Measurements from ENCODE around the gene DNAJC22.
"Not testable (repeated sequence)": the region's sequence is repeated elsewhere in the genome, so short reads cannot be mapped to it uniquely, and the experiment has no call there.

DNAJC22 gene

DNA sequence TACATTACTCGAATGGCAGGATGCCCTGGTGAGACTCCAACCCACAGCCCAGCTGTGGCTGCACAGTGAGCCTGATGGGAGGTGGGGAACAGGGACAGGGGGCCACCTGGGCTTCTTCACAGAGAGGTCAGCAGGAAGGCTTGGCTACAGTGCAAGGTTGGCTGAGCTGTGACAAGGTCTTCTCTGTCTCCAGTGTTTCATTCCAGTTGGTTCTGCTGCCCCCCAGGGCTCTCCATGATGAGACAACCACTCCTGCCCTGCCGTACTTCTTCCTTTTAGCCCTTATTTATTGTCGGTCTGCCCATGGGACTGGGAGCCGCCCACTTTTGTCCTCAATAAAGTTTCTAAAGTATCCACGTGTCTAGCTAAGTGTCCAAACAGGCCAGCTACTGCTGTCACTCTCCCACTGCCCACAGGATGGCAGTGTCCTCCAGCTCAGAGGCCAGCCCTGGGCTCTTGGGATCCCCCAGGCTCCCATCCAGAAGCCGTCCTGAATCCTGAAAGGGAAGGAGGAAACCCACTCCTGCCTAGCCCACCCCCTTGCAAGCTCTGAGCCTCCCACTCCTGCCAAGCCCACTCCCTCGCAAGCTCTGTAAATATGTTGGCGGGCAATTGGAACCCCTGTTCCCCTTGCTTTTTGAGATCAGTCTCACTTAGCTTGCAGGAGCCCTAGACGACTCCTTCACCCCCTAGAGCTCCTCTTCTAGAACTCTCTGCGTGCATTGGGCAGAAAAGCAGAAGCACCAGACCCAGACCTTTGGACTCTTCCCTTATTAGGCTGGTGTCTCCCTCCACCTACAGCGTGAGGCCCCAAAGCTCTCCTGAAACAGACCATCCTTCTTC, 15.1 kb upstream of the DNAJC22 start:
- DNase-seq: peak; percentile 67

DNA sequence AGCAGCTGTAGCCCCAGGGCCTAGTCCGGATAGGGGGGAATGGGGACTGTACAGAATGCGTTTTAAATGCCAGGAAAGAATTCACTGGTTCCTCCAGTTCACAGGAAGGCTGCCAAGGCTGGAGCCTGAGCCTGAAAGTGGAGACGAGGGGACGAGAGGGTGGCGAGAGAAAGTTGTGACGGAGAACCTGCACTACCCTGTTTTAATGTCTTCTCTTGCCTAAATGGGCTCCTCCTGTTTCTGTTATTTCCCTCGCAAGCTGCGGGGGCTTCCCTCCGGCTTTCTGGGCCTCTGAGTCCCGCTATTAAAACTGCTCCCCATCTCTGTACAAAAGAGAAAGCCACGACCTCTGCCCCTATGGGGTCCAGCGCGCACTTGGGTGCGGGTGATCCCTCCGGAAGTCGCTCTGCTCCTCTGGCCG, 14.2 kb upstream of the DNAJC22 start:
- DNase-seq: no peak

DNA sequence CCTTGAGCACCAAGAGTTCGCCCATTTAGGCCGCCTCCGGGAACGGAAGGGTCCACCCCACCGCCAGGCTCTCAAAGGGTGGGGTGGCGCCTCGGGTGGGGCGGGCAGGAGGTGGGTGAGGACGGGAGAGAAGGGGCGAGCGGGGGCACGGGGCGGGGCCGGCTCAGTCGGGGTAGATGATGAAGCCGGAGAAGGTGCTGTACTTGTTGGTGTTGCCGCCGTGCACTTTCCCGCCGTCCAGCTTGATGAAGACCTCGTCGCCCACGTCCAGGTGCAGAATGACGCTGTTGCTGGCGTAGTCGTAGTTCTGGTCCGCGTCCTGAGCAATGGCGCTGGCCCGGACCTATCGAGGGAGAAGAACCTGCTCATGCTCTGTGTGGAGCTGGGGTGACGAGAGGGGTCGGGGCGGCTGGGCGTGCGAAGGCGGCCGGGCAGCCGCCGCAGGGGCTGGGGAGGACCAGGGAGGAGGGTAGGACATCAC, 13.8 kb upstream of the DNAJC22 start:
- DNase-seq: peak; percentile 36

DNA sequence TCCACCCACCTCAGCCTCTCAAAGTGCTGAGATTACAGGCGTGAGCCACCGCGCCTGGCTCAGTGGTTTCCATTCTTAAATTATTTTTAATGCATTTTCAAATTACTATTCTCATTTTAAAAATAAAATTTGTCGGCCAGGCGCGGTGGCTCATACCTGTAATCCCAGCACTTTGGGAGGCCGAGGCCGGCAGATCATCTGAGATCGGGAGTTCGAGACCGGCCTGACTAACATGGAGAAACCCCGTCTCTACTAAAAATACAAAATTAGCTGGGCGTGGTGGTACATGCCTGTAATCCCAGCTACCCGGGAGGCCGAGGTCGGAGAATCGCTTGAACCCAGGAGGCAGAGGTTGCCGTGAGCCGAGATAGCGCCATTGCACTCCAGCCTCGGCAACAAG, 12.9 kb upstream of the DNAJC22 start:
- DNase-seq: not testable (repeated sequence)

DNA sequence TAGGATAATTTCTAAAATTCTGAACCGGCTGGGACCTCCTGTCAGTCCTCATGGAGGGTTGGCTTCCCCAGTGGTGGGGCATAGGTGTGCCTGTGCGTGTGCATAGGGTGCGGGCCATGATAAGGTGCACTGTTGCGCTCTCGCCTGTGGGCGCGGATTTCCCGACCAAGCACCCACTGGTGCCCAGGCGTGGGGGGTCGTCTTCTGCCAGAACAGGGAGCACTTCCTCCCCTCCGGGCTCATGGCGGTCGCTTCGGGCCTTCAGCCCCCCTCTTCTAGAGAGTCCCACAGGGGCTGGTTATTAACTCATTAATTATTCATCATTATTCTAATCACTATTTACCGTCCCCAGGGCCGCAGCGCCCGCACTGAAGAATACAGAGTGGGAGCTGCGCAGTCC, 12.5 kb upstream of the DNAJC22 start:
- DNase-seq: peak; percentile 7

GRCh38 chr12:49334681-49335080, 12.0 kb upstream of the DNAJC22 start:
- peak; percentile 28 for DNase-seq

- peak; percentile 26 for DNase-seq
Measured at GRCh38 chr12:49335118-49335954, 11.4 kb upstream of the DNAJC22 start.

- DNase-seq: peak; percentile 53
Measured at GRCh38 chr12:49335955-49336644, 10.6 kb upstream of the DNAJC22 start.

DNA sequence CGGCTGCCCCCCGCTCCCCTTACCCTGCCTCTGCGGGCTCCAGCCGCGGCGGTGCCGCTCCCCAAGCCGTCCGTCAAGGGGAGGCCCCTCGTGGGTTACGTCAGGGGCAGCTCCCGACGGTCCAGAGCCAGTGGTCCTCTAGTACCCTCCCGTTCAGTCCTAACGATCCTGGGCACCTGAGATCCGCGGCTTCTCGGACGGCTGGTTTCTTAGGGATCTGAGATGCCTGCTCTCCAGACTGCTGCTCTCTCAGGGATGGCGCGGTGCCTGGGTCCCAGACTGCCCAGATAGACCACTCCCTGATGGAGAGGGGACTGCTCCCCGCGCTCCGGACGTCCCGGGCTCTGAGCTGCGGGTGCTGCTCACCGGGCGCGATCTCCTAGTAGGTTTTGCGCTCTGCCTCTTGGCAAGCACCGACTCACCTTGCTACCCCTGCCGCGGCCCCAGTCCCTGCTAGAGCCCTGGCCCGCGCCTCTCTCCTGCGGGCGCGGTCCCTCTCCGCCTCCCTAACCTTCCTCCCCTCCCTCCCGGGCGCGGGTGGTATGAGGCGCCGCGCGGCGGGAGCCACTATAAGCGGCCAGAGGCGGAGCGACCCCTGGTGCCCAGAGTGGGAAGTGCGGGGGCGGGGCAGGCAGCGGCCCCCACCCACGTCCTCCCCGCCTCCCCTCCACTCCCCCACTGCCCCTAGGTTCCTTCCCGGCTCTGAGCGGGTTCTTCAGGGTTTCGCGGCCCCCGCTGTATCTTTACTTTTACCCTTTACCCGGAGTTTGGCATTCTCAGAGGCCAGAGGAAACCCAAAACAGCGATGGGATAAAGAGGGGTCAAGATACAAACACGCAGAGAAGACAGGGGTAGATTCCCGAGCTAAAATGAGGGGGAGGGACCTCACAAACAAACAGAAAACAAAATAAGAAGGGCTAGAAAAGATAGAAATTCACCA, 9.8 kb upstream of the DNAJC22 start, which contains the start of gene C1QL4:
Gene C1QL4, minus strand, starts transcription at position 544 of the 940 bp plus-strand sequence. CDS start 711 bp downstream, outside the sequence.
- peak; percentile 84 for DNase-seq

DNA sequence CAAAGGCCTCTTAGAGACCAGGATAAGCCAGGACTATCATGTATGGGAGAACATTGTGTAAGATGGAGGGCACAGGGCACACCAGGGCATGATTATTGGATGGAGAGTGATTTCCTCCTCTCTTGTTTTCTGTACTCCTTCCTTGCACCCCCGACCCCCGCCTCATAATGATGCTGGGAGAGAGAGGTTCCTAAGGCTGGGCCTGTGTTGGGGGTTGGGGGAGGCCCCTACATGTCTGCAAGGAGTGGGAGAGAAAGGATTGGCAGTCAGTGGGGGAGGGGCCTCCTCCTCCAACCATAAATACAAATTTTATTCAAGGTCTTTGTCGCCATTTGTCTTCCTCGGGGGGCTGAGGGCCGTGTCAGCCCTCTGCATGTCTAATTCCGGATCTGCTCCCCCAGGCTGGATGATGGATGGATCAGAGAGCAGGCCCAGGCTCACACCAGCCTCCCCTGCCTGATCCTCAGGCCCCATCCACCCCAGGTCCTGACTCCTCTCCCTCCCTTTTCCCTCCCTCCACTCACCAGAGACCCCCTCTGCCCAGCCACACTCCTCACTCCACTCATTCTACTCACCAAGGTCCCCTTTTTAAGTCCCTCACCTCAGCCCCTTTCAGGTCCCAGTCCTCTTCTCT, 7.7 kb upstream of the DNAJC22 start:
- peak; percentile 10 for DNase-seq

DNA sequence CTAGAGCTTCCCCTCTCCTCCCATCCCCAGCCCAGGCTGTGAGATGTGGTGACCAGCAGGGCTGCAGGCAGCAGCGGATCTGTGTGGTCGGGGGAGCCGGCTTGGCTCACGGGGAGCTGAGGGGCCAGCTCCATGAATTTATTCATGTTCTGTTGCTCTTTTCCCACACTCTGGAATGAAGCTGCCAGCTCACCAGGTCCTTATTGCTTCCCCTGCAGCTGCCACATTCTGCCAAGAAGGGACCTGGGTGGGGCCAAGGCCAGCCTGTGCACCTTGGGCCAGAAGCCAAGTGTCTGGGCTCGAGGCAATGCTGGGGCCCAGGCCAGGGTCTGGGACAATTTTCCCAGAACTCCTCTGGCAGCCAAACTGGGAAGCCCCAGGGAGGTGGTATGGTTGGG, 7.2 kb upstream of the DNAJC22 start:
- peak; percentile 37 for DNase-seq

- peak; percentile 11 for DNase-seq
Measured at GRCh38 chr12:49340095-49340870, 6.4 kb upstream of the DNAJC22 start.

- peak; percentile 29 for DNase-seq
Measured at GRCh38 chr12:49340971-49341776, 5.5 kb upstream of the DNAJC22 start.

- no peak for DNase-seq
Measured at GRCh38 chr12:49341777-49342065, 5.0 kb upstream of the DNAJC22 start.

DNA sequence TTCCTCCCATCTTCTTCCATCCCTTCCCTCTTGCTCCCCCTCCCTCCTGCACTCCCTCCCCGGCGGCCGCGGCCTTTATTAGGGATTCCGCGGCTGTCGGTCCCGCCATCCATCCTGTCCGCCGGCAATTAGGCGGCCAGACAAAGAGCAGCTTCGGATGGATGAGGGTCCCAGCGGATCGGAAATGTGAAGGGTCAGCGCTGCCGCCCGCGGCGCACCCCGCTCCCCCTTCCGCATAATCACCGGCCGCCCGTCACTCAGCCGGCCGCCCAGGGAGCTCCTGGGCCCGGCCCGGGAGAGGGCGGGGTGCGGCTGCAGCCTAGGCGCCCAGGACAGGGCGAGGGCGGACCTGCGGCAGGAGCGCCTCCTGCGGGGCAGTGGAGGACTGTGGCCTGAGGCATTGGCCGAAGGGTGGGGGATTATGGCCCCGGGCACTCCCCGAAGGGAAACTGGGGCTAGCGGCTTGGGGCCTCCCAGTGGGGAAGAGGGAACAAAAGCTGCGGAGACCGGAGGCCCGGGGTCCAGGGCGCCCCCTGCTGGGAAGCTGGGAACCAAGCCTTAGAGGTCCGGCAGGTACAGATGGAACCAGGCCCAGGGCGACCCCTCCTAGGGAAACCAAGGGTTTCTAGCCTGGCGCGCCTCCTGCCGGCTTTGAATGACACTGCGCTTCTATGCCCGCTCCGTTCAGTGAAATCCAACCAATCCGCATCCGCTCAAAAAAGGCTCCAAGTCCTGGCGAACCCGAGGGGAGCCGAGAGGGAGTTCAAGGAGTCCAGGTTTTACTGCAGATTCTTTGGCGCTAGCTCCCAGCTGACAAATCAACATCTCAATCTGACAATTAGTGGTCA, 4.4 kb upstream of the DNAJC22 start:
- DNase-seq: peak; percentile 84

DNA sequence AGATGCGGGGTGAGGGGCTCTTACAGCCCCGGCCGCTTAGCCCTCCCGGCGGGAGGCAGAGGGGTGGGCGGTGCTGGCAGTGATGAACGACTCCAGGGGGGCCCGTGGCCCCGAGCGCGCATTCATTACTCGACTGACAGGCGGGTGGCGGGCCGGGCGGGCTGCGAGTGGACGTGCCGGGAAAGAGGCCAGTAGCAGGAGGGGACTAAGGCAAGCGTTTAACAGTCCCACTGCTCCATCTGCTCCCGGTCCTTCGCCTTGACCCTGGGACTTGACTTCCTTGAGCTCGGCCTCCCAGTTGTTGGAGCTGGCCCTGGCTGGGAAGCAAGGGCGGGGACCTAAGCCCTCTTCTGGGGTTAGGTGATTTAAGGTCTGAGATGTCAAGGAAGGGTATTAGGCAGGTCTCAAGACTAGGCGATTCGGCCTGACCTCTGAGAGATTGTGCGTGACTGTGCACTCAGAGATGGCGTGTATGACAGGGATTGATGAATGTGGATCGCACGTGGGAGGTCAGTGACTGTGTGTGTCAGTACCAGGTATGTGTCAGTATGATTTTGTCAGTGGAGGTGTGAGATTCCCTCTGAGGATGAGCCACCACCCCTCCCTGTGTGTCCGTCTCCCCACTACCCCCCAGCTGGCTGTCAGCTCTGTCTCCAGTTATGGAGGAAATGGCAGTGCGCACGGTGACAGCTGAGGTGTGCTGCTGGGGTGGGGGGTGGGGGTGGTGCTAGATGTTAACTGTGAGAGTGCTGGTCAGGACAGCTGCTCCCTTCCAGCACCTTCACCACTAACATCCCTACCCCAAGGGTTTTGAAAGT, 3.6 kb upstream of the DNAJC22 start:
- no peak for DNase-seq

DNA sequence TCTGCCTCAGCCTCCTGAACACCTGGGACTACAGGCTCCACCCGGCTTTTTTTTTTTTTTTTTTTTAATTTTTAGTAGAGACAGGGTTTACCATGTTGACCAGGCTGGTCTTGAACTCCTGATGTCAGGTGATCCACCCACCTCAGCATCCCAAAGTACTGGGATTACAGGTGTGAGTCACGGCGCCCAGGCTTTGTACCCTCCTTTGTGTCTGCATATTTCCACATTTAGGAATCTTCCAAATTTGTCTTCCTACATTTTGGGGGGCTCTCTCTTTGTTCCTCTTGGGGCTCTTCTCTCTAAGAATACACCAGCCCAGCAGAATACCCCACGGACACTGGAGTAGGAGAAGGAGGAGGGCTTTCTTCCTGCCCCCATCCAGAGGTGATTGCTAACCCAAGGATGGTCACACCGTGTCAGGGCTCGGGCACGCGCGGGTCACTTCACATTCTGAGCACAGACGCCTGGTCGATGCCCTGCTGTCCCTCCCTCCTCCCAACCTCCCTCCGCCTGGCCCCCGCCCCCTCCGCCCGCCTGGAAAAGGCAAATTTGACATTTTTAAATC, 2.1 kb upstream of the DNAJC22 start:
- DNase-seq: no peak
